B cell (primary cell): ENCODE measurements around the gene TUBA1B. TPM values are rescaled to one million over a fixed set of nuclear protein-coding genes. Genes with fewer than 3 reads are reported as not detected.
A peak's percentile ranks its signal among the peaks of the same experiment; 100 is the strongest.

ENCODE experiments used
- ATAC-seq: fragments of 200-7000 bp; cut with Tn5 transposase; one replicate; pipeline ENCODE4 v1.10.0; 2021; ENCODE audit warnings: low read depth, mild to moderate bottlenecking, moderate number of reproducible peaks, moderate library complexity
- CTCF ChIA-PET: fragments of 350-600 bp; sonication (Branson Sonifier 250); formaldehyde crosslinking; loops from one replicate; lab custom pipeline; 2021; ENCODE audit warnings: antibody characterized with exemption, inconsistent platforms; lab: Charles Lee
- POLR2A ChIA-PET: fragments of 350-600 bp; sonication (Branson Sonifier 250); formaldehyde crosslinking; loops from one replicate; lab custom pipeline; 2021; ENCODE audit warnings: antibody characterized with exemption; lab: Charles Lee
- DNase-seq: peaks from one replicate; pipeline ENCODE4 v3.0.0; 2013
- H2AFZ ChIP-seq: 2 replicates; pipeline ENCODE4 v1.6.1; 2012; ENCODE audit warnings: mild to moderate bottlenecking, low read depth, low read length; ENCODE audit not compliant: insufficient read depth, poor library complexity, severe bottlenecking
- H3K27ac ChIP-seq, 2 donors: 1 replicate in 1 of 2; 2 replicates in 1 of 2; pipeline ENCODE4 v1.5.1; 2012 to 2013; ENCODE audit warnings: low read length in 2 of 2, mild to moderate bottlenecking in 2 of 2, moderate library complexity in 1 of 2
- H3K27me3 ChIP-seq, 4 experiments: fragments of 200-600 bp in 1 of 4; sonication (generic) in 1 of 4; replicated peaks in 1 of 4; 1 replicate in 2 of 4; 2 replicates in 2 of 4; pipeline versions ENCODE4 v1.6.1 to v1.7.0; 2013 to 2016; ENCODE audit warnings: low read length in 3 of 4, mild to moderate bottlenecking in 2 of 4, mixed read lengths in 1 of 4, moderate library complexity in 1 of 4; ENCODE audit not compliant: insufficient read depth in 4 of 4, control insufficient read depth in 3 of 4; ENCODE audit errors: control extremely low read depth in 1 of 4
- H3K36me3 ChIP-seq, 2 experiments: replicated peaks in 1 of 2; 1 replicate in 1 of 2; 2 replicates in 1 of 2; pipeline versions ENCODE4 v1.6.1 to v1.7.1; 2013; ENCODE audit warnings: low read length in 1 of 2; ENCODE audit not compliant: insufficient read depth in 2 of 2, control insufficient read depth in 1 of 2; ENCODE audit errors: control extremely low read depth in 1 of 2, extremely low read depth in 1 of 2
- H3K4me1 ChIP-seq, 2 donors: fragments of 200-600 bp in 1 of 2; sonication (generic) in 1 of 2; 1 replicate in 1 of 2; 2 replicates in 1 of 2; pipeline versions ENCODE4 v1.5.1 to v1.6.1; 2013 to 2017; ENCODE audit warnings: low read length in 2 of 2; ENCODE audit not compliant: control insufficient read depth in 2 of 2, insufficient read depth in 2 of 2
- H3K4me2 ChIP-seq: replicated peaks from 2 replicates; pipeline ENCODE3; 2012; ENCODE audit warnings: mild to moderate bottlenecking, low read depth, low read length; ENCODE audit not compliant: poor library complexity, severe bottlenecking
- H3K4me3 ChIP-seq, 5 experiments: fragments of 200-600 bp in 1 of 5; sonication (generic) in 1 of 5; 1 replicate in 3 of 5; 2 replicates in 2 of 5; pipeline versions ENCODE4 v1.5.1 to v1.7.0; 2011 to 2016; ENCODE audit warnings: low read length in 4 of 5, mild to moderate bottlenecking in 4 of 5, low read depth in 2 of 5, control low read depth in 1 of 5, moderate library complexity in 1 of 5; ENCODE audit not compliant: insufficient read depth in 1 of 5; ENCODE audit errors: control extremely low read depth in 1 of 5, extremely low read depth in 1 of 5
- H3K79me2 ChIP-seq: fragments of 200-600 bp; sonication (generic); one replicate; pipeline ENCODE4 v1.6.0; 2016; ENCODE audit warnings: low read length; ENCODE audit not compliant: control insufficient read depth, insufficient read depth
- H3K9ac ChIP-seq: fragments of 200-600 bp; sonication (generic); 2 replicates; pipeline ENCODE4 v1.6.1; 2017; ENCODE audit warnings: mild to moderate bottlenecking, low read length, moderate library complexity
- H3K9me3 ChIP-seq, 3 donors: one replicate each; pipeline versions ENCODE4 v1.6.1 to v1.7.1; 2013; ENCODE audit warnings: low read length in 2 of 3; ENCODE audit not compliant: control insufficient read depth in 2 of 3, insufficient read depth in 1 of 3; ENCODE audit errors: control extremely low read depth in 1 of 3
- H4K20me1 ChIP-seq: 2 replicates; pipeline ENCODE4 v1.6.0; 2012; ENCODE audit warnings: mild to moderate bottlenecking, low read length; ENCODE audit not compliant: insufficient read depth, control insufficient read depth, poor library complexity, severe bottlenecking
- H3K27ac Mint-ChIP-seq: one replicate; pipeline ENCODE4 v1.8.0; 2021; ENCODE audit warnings: mixed read lengths
- H3K27me3 Mint-ChIP-seq: one replicate; pipeline ENCODE4 v1.8.0; 2021; ENCODE audit warnings: mixed read lengths
- H3K4me1 Mint-ChIP-seq: one replicate; pipeline ENCODE4 v1.8.0; 2021; ENCODE audit warnings: mixed read lengths
- H3K4me3 Mint-ChIP-seq: one replicate; pipeline ENCODE4 v1.8.0; 2021; ENCODE audit warnings: mixed read lengths
- H3K9me3 Mint-ChIP-seq: one replicate; pipeline ENCODE4 v1.8.0; 2022; ENCODE audit warnings: mixed read lengths; ENCODE audit not compliant: insufficient read depth
- CTCF ChIP-seq: fragments of 200-600 bp; IDR thresholded peaks from one replicate; pipeline ENCODE4 v1.8.0; 2022; ENCODE audit warnings: antibody characterized with exemption, mild to moderate bottlenecking
- EZH2 ChIP-seq: IDR thresholded peaks from 2 replicates; pipeline ENCODE4 v1.6.1; 2012; ENCODE audit warnings: borderline replicate concordance, low read depth, mild to moderate bottlenecking, moderate library complexity, low read length; ENCODE audit not compliant: insufficient read depth, poor library complexity, severe bottlenecking
- WGBS: methylation state at CpG from one replicate; pipeline ENCODE4 v1.1.5; 2013; ENCODE audit warnings: missing lambda C conversion rate; ENCODE audit not compliant: insufficient coverage; 5-methylcytosine and 5-hydroxymethylcytosine counted together
- intact Hi-C: fragments of 100-400 bp; cut with micrococcal nuclease; formaldehyde crosslinking; loops from one replicate; pipeline ENCODE4 v1.10.0; 2022
- polyA plus RNA-seq: library from polyadenylated mRNA; depleted of rRNA; stranded (reverse); fragments of >200 nt; gene quantifications from 2 replicates; pipeline ENCODE4 v1.2.3, GENCODE V29; 2012
- total RNA-seq, 2 donors: library from RNA; stranded (reverse); fragments of 120-200 nt in 1 of 2; gene quantifications; 1 replicate in 1 of 2; 2 replicates in 1 of 2; pipeline versions ENCODE4 v1.2.3 to v1.2.4, GENCODE V29; 2013 to 2022

TUBA1B gene
- total and polyA plus RNA-seq, 2 donors (not counting 1 experiment from before 2014, with no cell fraction given): 327 to 615 TPM

DNA sequence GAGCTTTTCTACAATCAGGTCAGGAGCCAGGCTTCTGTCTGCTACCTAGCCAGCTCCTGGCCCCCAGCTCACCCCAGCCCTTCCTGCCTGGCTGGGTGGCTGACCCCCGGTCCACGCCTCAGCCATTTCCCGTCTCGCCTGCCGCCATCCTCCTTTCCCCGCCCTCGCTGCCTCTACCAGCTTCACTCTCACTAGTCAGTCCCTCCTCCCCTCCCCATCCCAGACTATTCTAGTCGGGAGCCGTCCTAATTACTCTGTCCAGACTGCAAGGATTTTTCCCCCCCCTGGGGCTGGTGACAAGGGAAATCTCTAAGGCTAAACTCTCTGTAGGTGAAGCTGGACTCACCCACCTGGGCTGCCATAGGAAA, 37.4 kb downstream of the TUBA1B start:
- Histone ChIP-seq H3K79me2 (no peaks in the 10 kb centered on the region), H3K4me2 (peak overlapping the region; percentile 66), H3K36me3 (peaks cover 0 to 2% of the 10 kb centered on the region in 2 experiments), H3K4me1 (peaks cover 52 to 54% of the 10 kb centered on the region in 2 donors), H3K27ac (no peak overlapping the region), H3K4me3 (no peak overlapping the region), H3K9ac (peak overlapping the region; percentile 16), H3K9me3 (peaks cover 0 to 27% (median 0%) of the 10 kb centered on the region in 3 donors), H3K27me3 (peaks cover 0 to 64% (median 45%) of the 10 kb centered on the region in 4 experiments), H4K20me1 (peaks cover 18% of the 10 kb centered on the region), H2AFZ (peak overlapping the region; percentile 46)
- TF ChIP-seq CTCF (no peak), EZH2 (no peak)
- Mint-ChIP-seq H3K27me3 (peaks cover 45% of the 10 kb centered on the region), H3K27ac (no peak overlapping the region), H3K4me1 (peaks cover 46% of the 10 kb centered on the region), H3K4me3 (peak overlapping the region; percentile 13), H3K9me3 (no peaks in the 10 kb centered on the region)
- CTCF ChIA-PET: interaction anchor here (0.8 to 11.5 kb wide), 10 partner anchors 9 to 141 kb away, joined by 3 to 199 read pairs (median 6); partner anchors contain the start of gene LMBR1L
- intact Hi-C loops: loop anchor here (2.0 to 10.0 kb wide), 2 partner anchors 97 to 251 kb away; partner anchors contain the start of gene DNAJC22
- DNase-seq (peak; percentile 45), ATAC-seq (no peak)
- 6% methylated on average over 7 of the region's 9 CpGs for WGBS
- POLR2A ChIA-PET: interaction anchor here (0.6 to 1.8 kb wide), 3 partner anchors 13 to 189 kb away, joined by 4 to 9 read pairs (median 5); partner anchors contain the start of gene TUBA1B

DNA sequence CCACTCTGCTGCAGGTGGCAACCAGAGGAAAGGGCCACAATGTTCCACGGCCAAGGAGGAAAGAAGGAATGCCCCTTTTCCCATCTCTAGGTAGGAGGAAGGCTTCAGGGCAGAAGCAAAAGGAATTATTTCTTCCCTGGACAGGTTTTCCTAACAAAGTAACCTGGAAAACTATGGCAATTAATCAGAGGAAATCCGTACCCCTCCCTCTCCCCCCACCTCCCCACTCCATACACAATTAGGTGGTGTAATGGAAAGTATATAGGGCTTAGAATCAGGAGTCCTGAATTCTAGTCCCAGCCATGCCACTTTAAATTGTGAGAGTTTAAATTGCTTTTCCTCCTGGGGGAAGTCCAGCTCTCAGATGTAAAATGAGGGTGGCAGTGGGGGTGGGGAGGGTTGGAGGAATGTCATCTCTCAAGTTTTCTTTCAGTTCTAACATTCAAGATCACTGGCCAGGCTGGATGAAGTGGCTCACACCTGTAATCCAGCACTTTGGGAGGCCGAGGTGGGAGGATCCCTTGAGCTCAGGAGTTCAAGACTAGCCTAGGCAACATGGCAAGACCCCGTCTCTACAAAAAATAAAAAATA, 38.3 kb downstream of the TUBA1B start:
- POLR2A ChIA-PET: interaction anchor here (0.6 to 1.8 kb wide), 4 partner anchors 38 to 142 kb away, joined by 3 to 9 read pairs (median 5); partner anchors contain the start of gene TUBA1B

More for the DNA sequence above, 38.3 kb downstream of the TUBA1B start:
- peak overlapping the region; percentile 13 for H3K4me3 Mint-ChIP-seq
- WGBS: 50% methylated on average over 1 of the region's 4 CpGs
- H3K4me1 Mint-ChIP-seq: peaks cover 55% of the 10 kb centered on the region
- intact Hi-C loops: loop anchor here (1.0 to 10.0 kb wide), 3 partner anchors 29 to 252 kb away; partner anchors contain the start of gene DNAJC22
- H3K36me3 ChIP-seq: peaks cover 0 to 2% of the 10 kb centered on the region in 2 experiments
- H3K27ac Mint-ChIP-seq: no peak overlapping the region
- H2AFZ ChIP-seq: no peak overlapping the region
- H3K27me3 Mint-ChIP-seq: peaks cover 54% of the 10 kb centered on the region
- no peak for ATAC-seq
- no peaks in the 10 kb centered on the region for H3K79me2 ChIP-seq
- H3K27ac ChIP-seq: no peak overlapping the region
- H3K27me3 ChIP-seq: peaks cover 0 to 72% (median 49%) of the 10 kb centered on the region in 4 experiments
- H4K20me1 ChIP-seq: peaks cover 21% of the 10 kb centered on the region
- H3K9me3 Mint-ChIP-seq: no peaks in the 10 kb centered on the region
- CTCF ChIA-PET: interaction anchor here (0.7 to 11.5 kb wide), 17 partner anchors 8 to 142 kb away, joined by 3 to 199 read pairs (median 4); partner anchors contain the start of genes LMBR1L and RHEBL1
- H3K9me3 ChIP-seq: peaks cover 0 to 27% (median 0%) of the 10 kb centered on the region in 3 donors
- no peak for DNase-seq
- H3K4me1 ChIP-seq: peaks cover 61 to 63% of the 10 kb centered on the region in 2 donors
- no peak overlapping the region for H3K4me2 ChIP-seq
- TF ChIP-seq EZH2 (no peak), CTCF (no peak)
- no peak overlapping the region for H3K9ac ChIP-seq
- H3K4me3 ChIP-seq: no peak overlapping the region
